ENCODE data around the gene ABCE1. TPM values are rescaled to one million over a fixed set of nuclear protein-coding genes. Genes with fewer than 3 reads are reported as not detected.

ABCE1 gene
- total and polyA plus RNA-seq, 2 donors from 2014 or later, result 14.8 to 46.4 TPM

DNA sequence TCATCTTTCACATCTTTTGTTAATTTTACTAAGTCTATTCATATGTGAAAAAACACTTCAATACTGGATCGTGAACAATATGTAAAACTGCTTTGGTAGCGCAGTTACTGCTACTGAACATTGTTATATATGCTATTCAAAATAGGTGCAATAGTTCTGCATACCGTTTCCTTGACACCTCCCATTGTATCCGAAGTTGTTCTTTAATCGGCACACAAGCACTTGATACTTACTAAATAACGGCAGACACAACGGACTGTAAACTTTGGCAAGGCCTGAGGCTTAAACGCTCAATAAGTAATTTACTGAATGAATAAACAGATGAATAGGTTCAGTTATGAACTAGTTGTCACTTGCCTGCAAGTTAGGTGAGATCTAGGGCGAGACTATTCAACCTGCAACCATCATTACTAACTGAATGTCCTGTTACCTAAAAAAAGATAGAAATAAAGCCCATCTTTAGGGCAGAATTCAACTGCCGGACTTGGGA is 735 bp upstream of the ABCE1 start:
- no peaks in the 10 kb centered on the region for H3K27me3 ChIP-seq (ENCODE audit: control insufficient read depth, insufficient read depth, low read length)
- H3K27ac ChIP-seq (ENCODE audit: low read depth in 2 of 2, low read length in 2 of 2), result peak overlapping the region in 1 of 2 donors; percentile 92
- peaks cover 6 to 13% (median 10%) of the 10 kb centered on the region in 3 donors for H3K36me3 ChIP-seq (ENCODE audit: control insufficient read depth in 2 of 3, insufficient read depth in 3 of 3, low read length in 3 of 3)
- H3K9ac ChIP-seq (ENCODE audit: low read length in 3 of 3), result peak overlapping the region; percentile 97 to 99 (median 98)
- DNase-seq (no peak), FAIRE-seq (no peak)
- intact Hi-C loops (cut with DNase I), result no loop called here
- H3K4me1 ChIP-seq (ENCODE audit: control insufficient read depth in 2 of 3, insufficient read depth in 2 of 3, low read depth in 1 of 3, low read length in 3 of 3), result peaks cover 0 to 11% (median 10%) of the 10 kb centered on the region in 3 donors
- peak overlapping the region; percentile 92 to 99 (median 97) for H3K4me3 ChIP-seq (ENCODE audit: low read length in 3 of 3)
- TF ChIP-seq, protein P1, sequence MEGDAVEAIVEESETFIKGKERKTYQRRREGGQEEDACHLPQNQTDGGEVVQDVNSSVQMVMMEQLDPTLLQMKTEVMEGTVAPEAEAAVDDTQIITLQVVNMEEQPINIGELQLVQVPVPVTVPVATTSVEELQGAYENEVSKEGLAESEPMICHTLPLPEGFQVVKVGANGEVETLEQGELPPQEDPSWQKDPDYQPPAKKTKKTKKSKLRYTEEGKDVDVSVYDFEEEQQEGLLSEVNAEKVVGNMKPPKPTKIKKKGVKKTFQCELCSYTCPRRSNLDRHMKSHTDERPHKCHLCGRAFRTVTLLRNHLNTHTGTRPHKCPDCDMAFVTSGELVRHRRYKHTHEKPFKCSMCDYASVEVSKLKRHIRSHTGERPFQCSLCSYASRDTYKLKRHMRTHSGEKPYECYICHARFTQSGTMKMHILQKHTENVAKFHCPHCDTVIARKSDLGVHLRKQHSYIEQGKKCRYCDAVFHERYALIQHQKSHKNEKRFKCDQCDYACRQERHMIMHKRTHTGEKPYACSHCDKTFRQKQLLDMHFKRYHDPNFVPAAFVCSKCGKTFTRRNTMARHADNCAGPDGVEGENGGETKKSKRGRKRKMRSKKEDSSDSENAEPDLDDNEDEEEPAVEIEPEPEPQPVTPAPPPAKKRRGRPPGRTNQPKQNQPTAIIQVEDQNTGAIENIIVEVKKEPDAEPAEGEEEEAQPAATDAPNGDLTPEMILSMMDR (IDR thresholded peaks at IDR 0.05; ENCODE audit: borderline replicate concordance, extremely low read depth, insufficient read depth), result no peak
- peaks cover 0 to 1% (median 0%) of the 10 kb centered on the region in 3 donors for H3K9me3 ChIP-seq (ENCODE audit: control insufficient read depth in 2 of 3, insufficient read depth in 1 of 3, low read length in 3 of 3)

DNA sequence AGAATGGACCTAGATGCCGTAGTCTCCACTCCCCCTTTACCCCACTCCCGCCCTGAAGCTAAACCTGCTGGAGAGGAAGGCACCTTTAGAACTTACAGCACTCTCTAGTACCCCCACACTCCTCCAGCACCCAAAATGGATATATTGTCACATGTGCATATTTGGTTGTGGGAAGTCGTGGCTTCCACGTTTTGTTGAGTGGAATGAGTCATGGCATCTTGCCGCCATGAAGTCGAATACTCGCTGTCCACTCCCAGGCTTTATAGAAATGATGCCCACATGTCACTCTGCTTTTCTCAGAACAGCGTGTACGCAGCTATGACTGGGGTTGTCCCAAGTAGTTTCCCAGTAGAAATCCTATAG is 545 bp downstream of the ABCE1 start:
- FAIRE-seq, result no peak

DNA sequence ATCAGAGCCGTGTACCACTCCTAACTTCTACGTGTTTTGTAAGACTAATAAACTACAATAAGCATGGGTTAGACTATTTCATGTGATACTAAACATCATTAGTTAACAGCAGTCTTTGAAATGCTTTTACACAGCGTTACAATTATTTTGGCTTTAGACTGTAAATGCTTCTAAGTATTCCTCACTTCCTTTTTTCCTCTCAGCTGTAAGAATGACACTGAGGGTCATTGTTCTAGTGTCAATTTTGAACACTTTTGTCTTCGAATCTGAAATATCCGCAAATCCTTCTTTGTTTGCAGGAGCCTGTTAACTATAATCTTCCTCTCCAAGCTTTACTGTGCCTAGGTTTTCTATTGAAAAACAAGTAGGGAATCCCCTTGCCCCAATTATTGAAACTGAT is 1.5 kb downstream of the ABCE1 start:
- H3K27me3 ChIP-seq (ENCODE audit: control insufficient read depth, insufficient read depth, low read length), result no peaks in the 10 kb centered on the region
- intact Hi-C loops (cut with DNase I), result no loop called here
- H3K27ac ChIP-seq (ENCODE audit: low read depth in 2 of 2, low read length in 2 of 2), result no peak overlapping the region
- TF ChIP-seq, protein P1 (IDR thresholded peaks at IDR 0.05; ENCODE audit: borderline replicate concordance, extremely low read depth, insufficient read depth), result no peak
- peak overlapping the region in 2 of 3 donors; percentile 12 to 13 for H3K9ac ChIP-seq (ENCODE audit: low read length in 3 of 3)
- H3K4me3 ChIP-seq (ENCODE audit: low read length in 3 of 3), result peak overlapping the region in 2 of 3 donors; percentile 92 to 97
- H3K4me1 ChIP-seq (ENCODE audit: control insufficient read depth in 2 of 3, insufficient read depth in 2 of 3, low read depth in 1 of 3, low read length in 3 of 3), result peaks cover 0 to 11% (median 10%) of the 10 kb centered on the region in 3 donors
- FAIRE-seq, result no peak
- peaks cover 0 to 1% (median 0%) of the 10 kb centered on the region in 3 donors for H3K9me3 ChIP-seq (ENCODE audit: control insufficient read depth in 2 of 3, insufficient read depth in 1 of 3, low read length in 3 of 3)
- peaks cover 0 to 5% (median 0%) of the 10 kb centered on the region in 3 donors for H3K36me3 ChIP-seq (ENCODE audit: control insufficient read depth in 2 of 3, insufficient read depth in 3 of 3, low read length in 3 of 3)
- DNase-seq, result peak in 2 of 5 donors; percentile 2 to 6

More for the DNA sequence above, 545 bp downstream of the ABCE1 start:
- Histone ChIP-seq H3K36me3 (ENCODE audit: control insufficient read depth in 2 of 3, insufficient read depth in 3 of 3, low read length in 3 of 3) (peaks cover 6 to 11% (median 6%) of the 10 kb centered on the region in 3 donors), H3K27me3 (ENCODE audit: control insufficient read depth, insufficient read depth, low read length) (no peaks in the 10 kb centered on the region), H3K9ac (ENCODE audit: low read length in 3 of 3) (peak overlapping the region; percentile 97 to 99 (median 98)), H3K27ac (ENCODE audit: low read depth in 2 of 2, low read length in 2 of 2) (peak overlapping the region; percentile 90 to 92), H3K4me3 (ENCODE audit: low read length in 3 of 3) (peak overlapping the region; percentile 92 to 99 (median 97)), H3K4me1 (ENCODE audit: control insufficient read depth in 2 of 3, insufficient read depth in 2 of 3, low read depth in 1 of 3, low read length in 3 of 3) (peaks cover 0 to 11% (median 10%) of the 10 kb centered on the region in 3 donors), H3K9me3 (ENCODE audit: control insufficient read depth in 2 of 3, insufficient read depth in 1 of 3, low read length in 3 of 3) (peaks cover 0 to 1% (median 0%) of the 10 kb centered on the region in 3 donors)
- intact Hi-C loops (cut with DNase I), result no loop called here
- TF ChIP-seq, protein P1 (IDR thresholded peaks at IDR 0.05; ENCODE audit: borderline replicate concordance, extremely low read depth, insufficient read depth), result no peak
- DNase-seq, result peak in 2 of 5 donors; percentile 65 to 68
